Measurements from ENCODE around the gene DYRK2. TPM values are rescaled to one million over a fixed set of nuclear protein-coding genes. Genes with fewer than 3 reads are reported as not detected.

The DYRK2 gene
- total RNA-seq, 1 donor from 2014 or later, result 50.7 TPM

DNA sequence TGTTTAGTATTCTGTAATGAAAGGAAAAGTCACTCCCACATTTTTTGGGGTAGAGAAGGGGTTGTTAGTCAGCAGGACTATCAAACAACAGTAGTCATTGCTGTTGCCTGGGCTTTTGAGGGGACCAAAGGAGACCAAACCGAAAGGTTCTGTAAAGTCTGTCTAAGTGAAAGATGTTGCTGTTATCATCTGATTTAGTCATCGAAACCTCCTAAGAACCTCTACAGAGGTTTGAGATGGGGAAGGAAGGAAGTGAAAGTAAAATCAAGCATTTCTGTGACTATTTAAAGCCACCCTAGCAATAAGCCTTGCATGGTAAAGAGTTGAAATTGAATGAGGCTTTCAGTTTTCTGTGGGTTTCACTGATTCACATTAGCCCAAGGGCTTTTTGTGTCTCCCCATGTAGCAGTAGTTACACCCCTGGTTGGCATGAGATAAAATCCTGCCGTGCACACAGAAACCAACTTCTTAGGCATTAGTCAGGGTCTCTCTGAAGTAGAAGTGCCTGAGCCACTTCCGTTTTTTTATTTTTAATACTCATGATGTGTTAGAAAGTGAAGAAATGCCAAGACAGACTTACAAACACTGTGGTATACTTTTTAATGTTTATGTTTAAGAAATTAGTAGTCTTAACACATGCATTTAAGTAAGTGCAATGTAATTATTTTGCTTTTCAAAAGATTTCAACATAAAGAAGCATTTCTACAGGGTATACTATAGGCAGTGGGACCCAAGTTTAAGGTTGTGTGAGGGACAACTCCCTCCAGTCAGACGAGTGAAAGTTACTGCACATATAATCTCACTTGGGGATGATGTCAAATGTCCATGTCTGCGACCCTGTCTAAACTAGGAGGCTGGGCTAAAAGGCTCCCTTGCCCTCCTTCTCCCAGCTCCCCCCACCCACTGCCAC lies 50.4 kb downstream of the DYRK2 start:
- H3K27ac ChIP-seq (ENCODE audit: low read depth, low read length), result peak overlapping the region; percentile 53
- Mint-ChIP-seq H3K4me1 (ENCODE audit: low read depth, unreplicated experiment) (peaks cover 20% of the 10 kb centered on the region), H3K36me3 (ENCODE audit: low read depth, unreplicated experiment) (no peaks in the 10 kb centered on the region), H3K9me3 (ENCODE audit: unreplicated experiment) (no peaks in the 10 kb centered on the region), H3K27me3 (ENCODE audit: low read depth, unreplicated experiment) (no peaks in the 10 kb centered on the region), H3K27ac (ENCODE audit: unreplicated experiment) (no peak overlapping the region), H3K4me3 (ENCODE audit: unreplicated experiment) (no peak overlapping the region)
- H3K4me2 ChIP-seq (ENCODE audit: low read length), result peak overlapping the region; percentile 79
- H3K79me2 ChIP-seq (ENCODE audit: insufficient read depth, low read length), result no peaks in the 10 kb centered on the region
- peak overlapping the region; percentile 29 for H2AFZ ChIP-seq (ENCODE audit: low read depth, low read length)
- peak; percentile 60 for DNase-seq (ENCODE audit: low read depth)
- peak overlapping the region; percentile 69 for H3K9ac ChIP-seq (ENCODE audit: low read length)
- H3K9me3 ChIP-seq (ENCODE audit: insufficient read depth, low read depth, low read length), result peaks cover 2% of the 10 kb centered on the region
- peak; percentile 84 for FAIRE-seq
- TF ChIP-seq, protein P1, sequence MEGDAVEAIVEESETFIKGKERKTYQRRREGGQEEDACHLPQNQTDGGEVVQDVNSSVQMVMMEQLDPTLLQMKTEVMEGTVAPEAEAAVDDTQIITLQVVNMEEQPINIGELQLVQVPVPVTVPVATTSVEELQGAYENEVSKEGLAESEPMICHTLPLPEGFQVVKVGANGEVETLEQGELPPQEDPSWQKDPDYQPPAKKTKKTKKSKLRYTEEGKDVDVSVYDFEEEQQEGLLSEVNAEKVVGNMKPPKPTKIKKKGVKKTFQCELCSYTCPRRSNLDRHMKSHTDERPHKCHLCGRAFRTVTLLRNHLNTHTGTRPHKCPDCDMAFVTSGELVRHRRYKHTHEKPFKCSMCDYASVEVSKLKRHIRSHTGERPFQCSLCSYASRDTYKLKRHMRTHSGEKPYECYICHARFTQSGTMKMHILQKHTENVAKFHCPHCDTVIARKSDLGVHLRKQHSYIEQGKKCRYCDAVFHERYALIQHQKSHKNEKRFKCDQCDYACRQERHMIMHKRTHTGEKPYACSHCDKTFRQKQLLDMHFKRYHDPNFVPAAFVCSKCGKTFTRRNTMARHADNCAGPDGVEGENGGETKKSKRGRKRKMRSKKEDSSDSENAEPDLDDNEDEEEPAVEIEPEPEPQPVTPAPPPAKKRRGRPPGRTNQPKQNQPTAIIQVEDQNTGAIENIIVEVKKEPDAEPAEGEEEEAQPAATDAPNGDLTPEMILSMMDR (IDR thresholded peaks at IDR 0.05; ENCODE audit: insufficient read depth, low read depth, low read length), result no peak
- TF ChIP-seq EZH2 (IDR thresholded peaks at IDR 0.05; ENCODE audit: insufficient read depth, low read length), result no peak
- no peaks in the 10 kb centered on the region for H3K27me3 ChIP-seq (ENCODE audit: insufficient read depth, low read length)
- peaks cover 13% of the 10 kb centered on the region for H3K4me1 ChIP-seq (ENCODE audit: insufficient read depth, low read length)
- H4K20me1 ChIP-seq (ENCODE audit: insufficient read depth, low read length), result no peaks in the 10 kb centered on the region
- no peaks in the 10 kb centered on the region for H3K36me3 ChIP-seq (ENCODE audit: insufficient read depth, low read length)
- H3K4me3 ChIP-seq (ENCODE audit: insufficient read depth, low read depth, low read length), result peak overlapping the region; percentile 43

DNA sequence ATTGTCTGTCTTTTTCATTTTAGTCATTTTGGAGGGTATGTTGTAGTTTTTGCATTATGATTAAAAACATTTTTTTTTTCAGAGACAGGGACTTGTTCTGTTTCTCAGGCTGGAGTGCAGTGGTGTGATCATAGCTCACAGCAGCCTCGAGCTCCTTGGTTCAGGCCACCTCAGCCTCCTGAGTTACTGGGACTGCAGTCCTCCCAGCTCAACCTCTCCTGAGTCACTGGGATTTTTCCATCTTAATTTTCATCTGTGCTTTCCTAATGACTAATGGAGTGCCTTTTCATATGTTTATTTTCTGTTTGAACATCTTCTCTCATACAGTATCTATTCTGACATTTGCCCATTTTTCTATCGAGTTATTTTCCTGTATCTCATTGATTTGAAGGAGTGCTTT lies 52.6 kb downstream of the DYRK2 start:
- H2AFZ ChIP-seq (ENCODE audit: low read depth, low read length), result no peak overlapping the region
- no peak overlapping the region for H3K4me2 ChIP-seq (ENCODE audit: low read length)
- peak; percentile 26 for DNase-seq (ENCODE audit: low read depth)
- no peaks in the 10 kb centered on the region for H4K20me1 ChIP-seq (ENCODE audit: insufficient read depth, low read length)
- no peaks in the 10 kb centered on the region for H3K79me2 ChIP-seq (ENCODE audit: insufficient read depth, low read length)
- H3K36me3 ChIP-seq (ENCODE audit: insufficient read depth, low read length), result no peaks in the 10 kb centered on the region
- H3K4me3 Mint-ChIP-seq (ENCODE audit: unreplicated experiment), result no peak overlapping the region
- TF ChIP-seq, protein P1 (IDR thresholded peaks at IDR 0.05; ENCODE audit: insufficient read depth, low read depth, low read length), result no peak
- TF ChIP-seq EZH2 (IDR thresholded peaks at IDR 0.05; ENCODE audit: insufficient read depth, low read length), result no peak
- H3K4me1 ChIP-seq (ENCODE audit: insufficient read depth, low read length), result peaks cover 23% of the 10 kb centered on the region
- no peaks in the 10 kb centered on the region for H3K27me3 ChIP-seq (ENCODE audit: insufficient read depth, low read length)
- no peak overlapping the region for H3K4me3 ChIP-seq (ENCODE audit: insufficient read depth, low read depth, low read length)
- H3K27ac ChIP-seq (ENCODE audit: low read depth, low read length), result no peak overlapping the region
- no peaks in the 10 kb centered on the region for H3K27me3 Mint-ChIP-seq (ENCODE audit: low read depth, unreplicated experiment)
- peaks cover 2% of the 10 kb centered on the region for H3K9me3 ChIP-seq (ENCODE audit: insufficient read depth, low read depth, low read length)
- H3K36me3 Mint-ChIP-seq (ENCODE audit: low read depth, unreplicated experiment), result no peaks in the 10 kb centered on the region
- H3K9me3 Mint-ChIP-seq (ENCODE audit: unreplicated experiment), result no peaks in the 10 kb centered on the region
- peak; percentile 60 for FAIRE-seq
- H3K9ac ChIP-seq (ENCODE audit: low read length), result no peak overlapping the region
- no peak overlapping the region for H3K27ac Mint-ChIP-seq (ENCODE audit: unreplicated experiment)
- H3K4me1 Mint-ChIP-seq (ENCODE audit: low read depth, unreplicated experiment), result peaks cover 27% of the 10 kb centered on the region

DNA sequence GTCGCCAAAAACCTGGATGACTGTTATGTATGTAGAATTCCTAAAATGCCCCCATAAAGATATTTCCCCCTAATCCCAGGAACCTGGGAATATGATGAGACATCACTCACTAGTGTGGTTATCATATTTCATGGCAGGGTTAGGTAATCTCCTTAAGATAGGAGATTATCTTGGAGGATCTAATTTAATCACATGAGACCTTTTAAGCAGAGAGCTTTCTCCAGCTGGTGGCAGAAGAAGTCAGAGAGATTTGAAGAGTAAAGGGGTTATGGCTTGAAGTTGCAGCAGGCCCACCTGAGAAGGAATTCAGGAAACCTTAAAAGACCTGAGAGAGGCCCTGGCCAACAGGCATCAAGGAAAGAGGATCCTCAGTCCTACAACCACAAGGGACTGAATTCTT lies 53.6 kb downstream of the DYRK2 start:
- TF ChIP-seq, protein P1 (IDR thresholded peaks at IDR 0.05; ENCODE audit: insufficient read depth, low read depth, low read length), result no peak
- no peak for TF ChIP-seq EZH2 (IDR thresholded peaks at IDR 0.05; ENCODE audit: insufficient read depth, low read length)
- H3K27me3 Mint-ChIP-seq (ENCODE audit: low read depth, unreplicated experiment), result no peaks in the 10 kb centered on the region
- no peak for FAIRE-seq
- H3K4me3 ChIP-seq (ENCODE audit: insufficient read depth, low read depth, low read length), result no peak overlapping the region
- H3K4me2 ChIP-seq (ENCODE audit: low read length), result no peak overlapping the region
- H3K36me3 Mint-ChIP-seq (ENCODE audit: low read depth, unreplicated experiment), result no peaks in the 10 kb centered on the region
- H3K9ac ChIP-seq (ENCODE audit: low read length), result no peak overlapping the region
- H3K27me3 ChIP-seq (ENCODE audit: insufficient read depth, low read length), result no peaks in the 10 kb centered on the region
- H4K20me1 ChIP-seq (ENCODE audit: insufficient read depth, low read length), result no peaks in the 10 kb centered on the region
- H3K36me3 ChIP-seq (ENCODE audit: insufficient read depth, low read length), result no peaks in the 10 kb centered on the region
- H2AFZ ChIP-seq (ENCODE audit: low read depth, low read length), result no peak overlapping the region
- no peaks in the 10 kb centered on the region for H3K9me3 Mint-ChIP-seq (ENCODE audit: unreplicated experiment)
- peaks cover 27% of the 10 kb centered on the region for H3K4me1 ChIP-seq (ENCODE audit: insufficient read depth, low read length)
- peaks cover 31% of the 10 kb centered on the region for H3K4me1 Mint-ChIP-seq (ENCODE audit: low read depth, unreplicated experiment)
- H3K27ac Mint-ChIP-seq (ENCODE audit: unreplicated experiment), result no peak overlapping the region
- H3K79me2 ChIP-seq (ENCODE audit: insufficient read depth, low read length), result no peaks in the 10 kb centered on the region
- no peak overlapping the region for H3K4me3 Mint-ChIP-seq (ENCODE audit: unreplicated experiment)
- no peak for DNase-seq (ENCODE audit: low read depth)
- peaks cover 2% of the 10 kb centered on the region for H3K9me3 ChIP-seq (ENCODE audit: insufficient read depth, low read depth, low read length)
- no peak overlapping the region for H3K27ac ChIP-seq (ENCODE audit: low read depth, low read length)
